Fibroblast of mammary gland (primary cell): ENCODE data around the gene NIP7.

Experiments
- DNase-seq: peaks from one replicate; pipeline ENCODE4 v3.0.0-alpha.2; 2010; ENCODE audit warnings: low read depth
- H3K4me3 ChIP-seq: 2 replicates; pipeline ENCODE4 v1.5.1; 2011; ENCODE audit warnings: low read depth, mild to moderate bottlenecking, low read length, moderate library complexity; ENCODE audit not compliant: control insufficient read depth
- TF ChIP-seq, protein P1 (sequence below): conservative IDR thresholded peaks from 2 replicates; pipeline ENCODE4 v1.5.1; 2011; ENCODE audit warnings: low read depth, low read length, inconsistent platforms; ENCODE audit not compliant: control insufficient read depth, insufficient read depth

NIP7 gene

DNA sequence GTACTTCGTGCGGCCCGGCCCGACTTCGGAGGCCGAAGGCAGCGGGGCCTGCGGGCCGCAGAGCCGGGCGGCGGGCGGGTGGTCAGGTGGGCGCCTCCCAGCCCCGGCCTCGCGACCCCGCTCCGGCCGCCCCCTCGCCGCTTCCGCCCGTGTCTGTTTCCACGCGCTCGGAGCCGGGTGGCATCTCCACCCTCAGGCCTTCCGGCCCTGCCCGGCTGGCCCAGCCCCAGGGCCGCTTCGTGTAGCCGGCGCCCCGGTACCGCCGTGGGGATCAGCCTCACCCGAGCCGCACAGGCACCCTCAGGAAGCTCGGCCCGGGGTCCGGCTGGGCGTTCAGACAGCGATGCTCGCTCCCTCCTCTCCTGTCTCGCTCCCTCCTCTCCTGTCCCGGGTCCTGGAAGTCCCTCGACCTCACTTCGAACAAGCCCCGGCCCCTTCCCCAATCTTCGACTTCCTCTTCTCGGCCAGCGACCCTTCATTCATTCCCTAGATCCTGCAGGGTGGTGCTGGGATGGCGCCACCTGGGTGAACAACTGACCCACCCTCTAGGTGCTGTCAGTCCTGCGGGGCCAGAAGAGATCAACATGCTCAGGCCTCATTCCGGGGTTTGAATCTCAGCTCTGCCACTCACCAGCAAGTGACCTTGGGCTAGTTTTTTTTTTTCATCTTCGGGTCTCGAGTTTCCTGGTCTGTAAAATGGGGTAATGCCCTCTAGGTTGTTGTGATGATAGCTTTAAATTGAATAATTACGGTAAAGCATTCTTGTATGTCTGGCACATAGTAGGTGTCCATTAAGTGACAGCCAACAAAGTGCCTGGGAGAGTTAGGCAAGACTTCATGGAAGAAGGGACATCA, 27.8 kb upstream of the NIP7 start:
- TF ChIP-seq, protein P1, sequence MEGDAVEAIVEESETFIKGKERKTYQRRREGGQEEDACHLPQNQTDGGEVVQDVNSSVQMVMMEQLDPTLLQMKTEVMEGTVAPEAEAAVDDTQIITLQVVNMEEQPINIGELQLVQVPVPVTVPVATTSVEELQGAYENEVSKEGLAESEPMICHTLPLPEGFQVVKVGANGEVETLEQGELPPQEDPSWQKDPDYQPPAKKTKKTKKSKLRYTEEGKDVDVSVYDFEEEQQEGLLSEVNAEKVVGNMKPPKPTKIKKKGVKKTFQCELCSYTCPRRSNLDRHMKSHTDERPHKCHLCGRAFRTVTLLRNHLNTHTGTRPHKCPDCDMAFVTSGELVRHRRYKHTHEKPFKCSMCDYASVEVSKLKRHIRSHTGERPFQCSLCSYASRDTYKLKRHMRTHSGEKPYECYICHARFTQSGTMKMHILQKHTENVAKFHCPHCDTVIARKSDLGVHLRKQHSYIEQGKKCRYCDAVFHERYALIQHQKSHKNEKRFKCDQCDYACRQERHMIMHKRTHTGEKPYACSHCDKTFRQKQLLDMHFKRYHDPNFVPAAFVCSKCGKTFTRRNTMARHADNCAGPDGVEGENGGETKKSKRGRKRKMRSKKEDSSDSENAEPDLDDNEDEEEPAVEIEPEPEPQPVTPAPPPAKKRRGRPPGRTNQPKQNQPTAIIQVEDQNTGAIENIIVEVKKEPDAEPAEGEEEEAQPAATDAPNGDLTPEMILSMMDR, result peak; percentile 0
- H3K4me3 ChIP-seq, result peak overlapping the region; percentile 88
- DNase-seq, result no peak

DNA sequence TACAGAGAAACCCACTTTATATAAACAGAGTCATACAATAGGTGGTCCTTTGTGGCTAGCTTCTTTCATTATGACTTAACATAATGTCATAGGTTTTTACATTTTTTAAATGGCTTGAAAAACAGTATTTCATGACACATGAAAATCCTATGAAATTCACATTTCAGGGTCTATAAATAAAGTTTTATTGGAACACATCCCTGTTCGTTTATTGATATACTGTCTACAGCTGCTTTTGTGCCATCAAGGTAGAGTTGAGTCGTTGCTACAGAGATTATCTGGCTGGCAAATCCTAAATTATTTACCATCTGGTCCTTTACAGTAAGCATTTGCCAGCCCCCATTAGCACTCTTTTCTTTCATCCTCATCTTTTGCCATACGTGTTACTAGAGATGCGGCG, 26.1 kb upstream of the NIP7 start:
- no peak overlapping the region for H3K4me3 ChIP-seq
- TF ChIP-seq, protein P1, result no peak
- DNase-seq, result no peak

DNA sequence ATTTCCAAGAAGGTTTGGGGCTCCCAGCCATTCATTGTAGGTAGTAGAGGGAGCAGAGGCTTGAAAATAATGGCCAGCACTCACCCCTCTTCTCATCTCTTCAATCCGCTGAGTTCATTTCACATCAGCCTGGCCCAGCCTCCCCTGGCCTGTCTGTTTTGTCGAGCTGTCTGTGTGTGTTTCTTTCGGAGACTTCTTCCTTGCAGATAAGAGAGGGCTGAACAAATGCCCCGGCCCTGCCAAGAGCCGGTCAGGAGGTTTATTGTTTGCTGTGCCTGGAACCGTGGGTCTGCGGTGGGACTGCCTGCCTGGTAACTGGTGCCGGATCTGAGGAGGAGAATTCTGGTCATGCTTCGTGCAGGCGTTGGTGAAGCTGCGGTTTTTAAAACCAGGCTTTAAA, 25.0 kb upstream of the NIP7 start:
- TF ChIP-seq, protein P1, result no peak
- no peak for DNase-seq
- H3K4me3 ChIP-seq, result no peak overlapping the region

DNA sequence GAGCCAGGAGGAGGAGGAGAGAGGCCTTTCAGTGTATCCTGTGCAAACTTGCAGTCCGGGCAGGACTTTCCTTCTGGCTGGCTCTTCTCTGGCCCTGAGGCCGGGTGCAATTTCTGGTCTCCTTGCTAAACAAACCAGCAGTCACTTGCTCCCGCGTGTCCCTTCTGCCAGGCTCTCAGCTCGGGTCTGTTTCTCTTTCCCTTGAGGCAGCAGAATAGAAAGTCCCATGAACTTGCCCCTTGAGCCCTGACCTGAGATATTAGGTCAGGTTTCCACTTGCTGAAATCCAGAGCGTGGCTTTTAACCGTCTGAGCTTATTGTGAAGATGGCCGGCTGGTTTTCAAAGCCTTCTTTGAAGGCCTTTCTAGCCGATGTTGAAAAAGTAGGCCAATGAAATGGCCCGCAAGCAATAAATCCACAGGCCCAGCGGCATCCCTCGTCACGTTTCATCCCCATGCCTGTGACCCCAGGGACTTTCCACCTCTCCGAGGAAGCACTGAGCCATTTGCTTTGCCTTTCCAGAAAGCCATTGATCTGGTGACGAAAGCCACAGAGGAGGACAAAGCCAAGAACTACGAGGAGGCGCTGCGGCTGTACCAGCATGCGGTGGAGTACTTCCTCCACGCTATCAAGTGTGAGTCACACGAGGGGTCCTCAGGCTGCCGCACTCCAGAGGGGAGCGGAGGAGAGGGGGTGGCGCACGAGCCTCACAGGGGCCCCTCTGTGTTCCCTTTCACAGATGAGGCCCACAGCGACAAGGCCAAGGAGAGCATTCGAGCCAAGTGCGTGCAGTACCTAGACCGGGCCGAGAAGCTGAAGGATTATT, 23.9 kb upstream of the NIP7 start:
- TF ChIP-seq, protein P1, result no peak
- no peak for DNase-seq
- H3K4me3 ChIP-seq, result no peak overlapping the region

DNA sequence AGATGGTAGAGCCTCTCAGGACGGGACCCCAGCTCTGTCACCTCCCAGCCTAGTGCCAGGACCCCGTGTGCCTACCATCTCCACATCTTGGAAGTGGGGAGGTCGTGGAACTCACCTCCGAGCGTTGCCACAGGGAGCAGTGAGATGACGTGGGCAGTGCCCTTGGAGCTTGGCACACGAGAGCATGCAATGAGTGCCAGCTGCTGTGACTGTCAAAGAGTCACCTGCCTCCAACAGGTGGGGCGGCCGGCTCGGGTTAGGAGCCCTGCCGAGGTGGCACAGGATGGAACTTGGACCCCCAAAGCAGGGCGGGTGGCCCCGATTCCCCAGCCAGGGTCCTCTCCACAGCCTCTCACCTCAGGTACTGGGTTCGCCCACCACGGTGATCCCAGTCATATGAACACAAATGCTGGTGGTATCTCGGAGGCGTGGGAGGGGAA, 23.0 kb upstream of the NIP7 start:
- TF ChIP-seq, protein P1, result no peak
- no peak for DNase-seq
- H3K4me3 ChIP-seq, result no peak overlapping the region

DNA sequence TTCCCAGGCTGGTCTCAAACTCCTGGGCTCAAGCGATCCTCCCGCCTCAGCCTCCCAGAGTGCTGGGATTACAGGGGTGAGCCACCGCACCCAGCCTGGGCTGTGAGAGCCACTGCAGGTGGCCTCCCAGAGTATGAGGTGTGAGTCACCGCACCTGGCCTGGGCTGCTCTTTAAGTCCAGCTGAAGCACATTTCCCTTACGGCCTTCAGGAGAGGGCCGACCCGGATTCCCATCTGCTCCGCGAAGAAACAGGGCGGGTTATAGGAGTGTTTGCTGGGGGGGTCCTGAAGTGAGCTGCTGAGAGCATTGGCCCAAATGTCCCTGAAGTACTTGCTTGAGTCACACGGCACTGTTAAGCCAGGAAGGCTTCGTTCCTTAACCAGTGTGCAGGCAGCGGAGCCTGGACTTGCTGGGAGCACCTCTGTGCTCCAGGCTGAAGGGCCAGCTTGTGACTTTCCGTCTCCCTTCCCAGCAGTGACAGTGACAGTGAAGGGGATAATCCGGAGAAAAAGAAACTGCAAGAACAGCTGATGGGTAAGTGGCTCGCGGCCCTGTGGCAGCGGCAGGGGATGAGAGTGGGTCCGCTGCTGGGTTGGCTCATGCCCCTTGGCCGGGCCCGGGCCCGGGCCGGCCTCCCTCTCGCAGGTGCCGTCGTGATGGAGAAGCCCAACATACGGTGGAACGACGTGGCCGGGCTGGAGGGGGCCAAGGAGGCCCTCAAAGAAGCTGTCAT, 21.2 kb upstream of the NIP7 start:
- no peak overlapping the region for H3K4me3 ChIP-seq
- TF ChIP-seq, protein P1, result no peak
- no peak for DNase-seq
